ENCODE measurements around the gene UQCRC1.

- TF ChIP-seq BRCA1 (IDR thresholded peaks at IDR 0.05; ENCODE audit: low read depth, low read length) (no peak), FOSL1 (IDR thresholded peaks at IDR 0.05; ENCODE audit: insufficient read depth, low read depth, low read length) (no peak), POU5F1 (IDR thresholded peaks at IDR 0.05; ENCODE audit: low read depth, low read length) (no peak), RAD21 (IDR thresholded peaks at IDR 0.05 in 1 of 2, conservative IDR thresholded peaks at IDR 0.05 in 1 of 2; ENCODE audit: low read depth in 2 of 2, low read length in 2 of 2) (no peak), ZNF274 (IDR thresholded peaks at IDR 0.05; ENCODE audit: borderline replicate concordance, extremely low read depth, low read length) (no peak), SP1 (IDR thresholded peaks at IDR 0.05; ENCODE audit: low read depth, low read length) (no peak), CBX5 (IDR thresholded peaks at IDR 0.05; ENCODE audit: low read depth, low read length) (no peak), POLR2AphosphoS5 (IDR thresholded peaks at IDR 0.05; ENCODE audit: low read depth, low read length) (no peak), POLR2A (IDR thresholded peaks at IDR 0.05; ENCODE audit: control extremely low read depth in 1 of 2, low read depth in 2 of 2, low read length in 2 of 2) (no peak)
- TF ChIP-seq, protein P1, sequence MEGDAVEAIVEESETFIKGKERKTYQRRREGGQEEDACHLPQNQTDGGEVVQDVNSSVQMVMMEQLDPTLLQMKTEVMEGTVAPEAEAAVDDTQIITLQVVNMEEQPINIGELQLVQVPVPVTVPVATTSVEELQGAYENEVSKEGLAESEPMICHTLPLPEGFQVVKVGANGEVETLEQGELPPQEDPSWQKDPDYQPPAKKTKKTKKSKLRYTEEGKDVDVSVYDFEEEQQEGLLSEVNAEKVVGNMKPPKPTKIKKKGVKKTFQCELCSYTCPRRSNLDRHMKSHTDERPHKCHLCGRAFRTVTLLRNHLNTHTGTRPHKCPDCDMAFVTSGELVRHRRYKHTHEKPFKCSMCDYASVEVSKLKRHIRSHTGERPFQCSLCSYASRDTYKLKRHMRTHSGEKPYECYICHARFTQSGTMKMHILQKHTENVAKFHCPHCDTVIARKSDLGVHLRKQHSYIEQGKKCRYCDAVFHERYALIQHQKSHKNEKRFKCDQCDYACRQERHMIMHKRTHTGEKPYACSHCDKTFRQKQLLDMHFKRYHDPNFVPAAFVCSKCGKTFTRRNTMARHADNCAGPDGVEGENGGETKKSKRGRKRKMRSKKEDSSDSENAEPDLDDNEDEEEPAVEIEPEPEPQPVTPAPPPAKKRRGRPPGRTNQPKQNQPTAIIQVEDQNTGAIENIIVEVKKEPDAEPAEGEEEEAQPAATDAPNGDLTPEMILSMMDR (IDR thresholded peaks at IDR 0.05; ENCODE audit: control extremely low read depth in 1 of 3, insufficient read depth in 1 of 3, low read depth in 1 of 3, low read length in 3 of 3) = no peak
- TF ChIP-seq, protein P2, sequence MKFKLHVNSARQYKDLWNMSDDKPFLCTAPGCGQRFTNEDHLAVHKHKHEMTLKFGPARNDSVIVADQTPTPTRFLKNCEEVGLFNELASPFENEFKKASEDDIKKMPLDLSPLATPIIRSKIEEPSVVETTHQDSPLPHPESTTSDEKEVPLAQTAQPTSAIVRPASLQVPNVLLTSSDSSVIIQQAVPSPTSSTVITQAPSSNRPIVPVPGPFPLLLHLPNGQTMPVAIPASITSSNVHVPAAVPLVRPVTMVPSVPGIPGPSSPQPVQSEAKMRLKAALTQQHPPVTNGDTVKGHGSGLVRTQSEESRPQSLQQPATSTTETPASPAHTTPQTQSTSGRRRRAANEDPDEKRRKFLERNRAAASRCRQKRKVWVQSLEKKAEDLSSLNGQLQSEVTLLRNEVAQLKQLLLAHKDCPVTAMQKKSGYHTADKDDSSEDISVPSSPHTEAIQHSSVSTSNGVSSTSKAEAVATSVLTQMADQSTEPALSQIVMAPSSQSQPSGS (IDR thresholded peaks at IDR 0.05; ENCODE audit: low read length) = no peak
These were observed 12.0 kb upstream of the UQCRC1 start, which contains the start of gene TMEM89 for GRCh38 chr3:48621461-48621869.

Data from H1 (cell line).